HFFc6 (cell line): ENCODE results near the gene DPT. TPM values are rescaled to one million over a fixed set of nuclear protein-coding genes. Genes with fewer than 3 reads are reported as not detected.

Experiments used
- DNase-seq: peaks from one replicate; pipeline ENCODE4 v3.0.0-alpha.2; 2018
- H3K27ac Mint-ChIP-seq: 2 replicates; pipeline ENCODE4 v1.8.0; 2020; ENCODE audit warnings: mild to moderate bottlenecking, mixed read lengths
- H3K27me3 Mint-ChIP-seq: 2 replicates; pipeline ENCODE4 v1.8.0; 2021; ENCODE audit warnings: mild to moderate bottlenecking, moderate library complexity, mixed read lengths; ENCODE audit not compliant: insufficient read depth
- H3K36me3 Mint-ChIP-seq: 2 replicates; pipeline ENCODE4 v1.8.0; 2021; ENCODE audit warnings: low read depth, mixed read lengths
- H3K4me1 Mint-ChIP-seq: 2 replicates; pipeline ENCODE4 v1.8.0; 2020; ENCODE audit warnings: low read depth, mixed read lengths
- H3K4me3 Mint-ChIP-seq: 2 replicates; pipeline ENCODE4 v1.8.0; 2020; ENCODE audit warnings: mild to moderate bottlenecking, moderate library complexity, mixed read lengths
- H3K9me3 Mint-ChIP-seq: 2 replicates; pipeline ENCODE4 v1.8.0; 2020; ENCODE audit warnings: mild to moderate bottlenecking, mixed read lengths
- total RNA-seq, 6 experiments: library from RNA; stranded (reverse); fragmentation: NEBNext Ultra II Directional; extraction: Animal tissue kit (Norgen Biotek cat#: 25700); gene quantifications; 2 replicates in 1 of 6; 3 replicates in 5 of 6; pipeline ENCODE4 v1.2.3, GENCODE V29; 2021
- TF ChIP-seq, protein P1 (sequence below): fragments of 200-600 bp; sonication (generic); IDR thresholded peaks from 2 replicates; pipeline ENCODE4 v1.5.0; 2021; ENCODE audit warnings: antibody characterized with exemption, mild to moderate bottlenecking

DPT gene
- total RNA-seq, 6 experiments from 2014 or later, result not detected

- Mint-ChIP-seq H3K27me3 (peaks cover 15% of the 10 kb centered on the region), H3K36me3 (no peaks in the 10 kb centered on the region), H3K27ac (no peak overlapping the region), H3K4me1 (no peaks in the 10 kb centered on the region; the same call in 1 of the 2 replicates), H3K4me3 (no peak overlapping the region), H3K9me3 (no peaks in the 10 kb centered on the region)
- TF ChIP-seq, protein P1, sequence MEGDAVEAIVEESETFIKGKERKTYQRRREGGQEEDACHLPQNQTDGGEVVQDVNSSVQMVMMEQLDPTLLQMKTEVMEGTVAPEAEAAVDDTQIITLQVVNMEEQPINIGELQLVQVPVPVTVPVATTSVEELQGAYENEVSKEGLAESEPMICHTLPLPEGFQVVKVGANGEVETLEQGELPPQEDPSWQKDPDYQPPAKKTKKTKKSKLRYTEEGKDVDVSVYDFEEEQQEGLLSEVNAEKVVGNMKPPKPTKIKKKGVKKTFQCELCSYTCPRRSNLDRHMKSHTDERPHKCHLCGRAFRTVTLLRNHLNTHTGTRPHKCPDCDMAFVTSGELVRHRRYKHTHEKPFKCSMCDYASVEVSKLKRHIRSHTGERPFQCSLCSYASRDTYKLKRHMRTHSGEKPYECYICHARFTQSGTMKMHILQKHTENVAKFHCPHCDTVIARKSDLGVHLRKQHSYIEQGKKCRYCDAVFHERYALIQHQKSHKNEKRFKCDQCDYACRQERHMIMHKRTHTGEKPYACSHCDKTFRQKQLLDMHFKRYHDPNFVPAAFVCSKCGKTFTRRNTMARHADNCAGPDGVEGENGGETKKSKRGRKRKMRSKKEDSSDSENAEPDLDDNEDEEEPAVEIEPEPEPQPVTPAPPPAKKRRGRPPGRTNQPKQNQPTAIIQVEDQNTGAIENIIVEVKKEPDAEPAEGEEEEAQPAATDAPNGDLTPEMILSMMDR, result no peak
- DNase-seq, result no peak
Observed at GRCh38 chr1:168725060-168725459, 3.9 kb downstream of the DPT start.

- H3K27me3 Mint-ChIP-seq, result peaks cover 12% of the 10 kb centered on the region
- no peak overlapping the region for H3K27ac Mint-ChIP-seq
- no peaks in the 10 kb centered on the region for H3K36me3 Mint-ChIP-seq
- no peaks in the 10 kb centered on the region for H3K4me1 Mint-ChIP-seq
- TF ChIP-seq, protein P1, result no peak
- no peak overlapping the region for H3K4me3 Mint-ChIP-seq
- DNase-seq, result no peak
- H3K9me3 Mint-ChIP-seq, result no peaks in the 10 kb centered on the region
Observed at GRCh38 chr1:168723000-168723399, 6.0 kb downstream of the DPT start.

DNA sequence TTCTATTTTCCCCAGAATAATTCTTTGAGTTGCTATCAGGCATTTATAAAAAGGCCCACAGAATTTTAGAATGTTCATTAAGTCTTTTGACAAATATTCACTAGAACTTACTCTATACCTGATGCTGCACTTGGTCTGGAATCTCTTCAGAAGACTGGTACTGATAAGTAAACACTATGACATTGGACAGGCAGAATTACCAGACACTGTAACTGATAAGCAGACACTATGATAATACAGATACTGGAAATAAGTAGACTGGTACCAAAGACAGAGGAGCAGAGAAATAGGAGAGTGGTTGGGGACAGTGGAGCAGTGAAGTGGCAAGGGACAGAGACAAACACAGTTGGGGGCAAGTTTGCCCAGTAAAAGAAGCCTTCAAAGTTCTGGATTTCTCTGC, 8.2 kb downstream of the DPT start:
- Mint-ChIP-seq H3K4me1 (no peaks in the 10 kb centered on the region), H3K9me3 (no peaks in the 10 kb centered on the region), H3K4me3 (no peak overlapping the region), H3K27ac (no peak overlapping the region), H3K27me3 (peaks cover 8% of the 10 kb centered on the region), H3K36me3 (no peaks in the 10 kb centered on the region)
- TF ChIP-seq, protein P1, result no peak
- no peak for DNase-seq

DNA sequence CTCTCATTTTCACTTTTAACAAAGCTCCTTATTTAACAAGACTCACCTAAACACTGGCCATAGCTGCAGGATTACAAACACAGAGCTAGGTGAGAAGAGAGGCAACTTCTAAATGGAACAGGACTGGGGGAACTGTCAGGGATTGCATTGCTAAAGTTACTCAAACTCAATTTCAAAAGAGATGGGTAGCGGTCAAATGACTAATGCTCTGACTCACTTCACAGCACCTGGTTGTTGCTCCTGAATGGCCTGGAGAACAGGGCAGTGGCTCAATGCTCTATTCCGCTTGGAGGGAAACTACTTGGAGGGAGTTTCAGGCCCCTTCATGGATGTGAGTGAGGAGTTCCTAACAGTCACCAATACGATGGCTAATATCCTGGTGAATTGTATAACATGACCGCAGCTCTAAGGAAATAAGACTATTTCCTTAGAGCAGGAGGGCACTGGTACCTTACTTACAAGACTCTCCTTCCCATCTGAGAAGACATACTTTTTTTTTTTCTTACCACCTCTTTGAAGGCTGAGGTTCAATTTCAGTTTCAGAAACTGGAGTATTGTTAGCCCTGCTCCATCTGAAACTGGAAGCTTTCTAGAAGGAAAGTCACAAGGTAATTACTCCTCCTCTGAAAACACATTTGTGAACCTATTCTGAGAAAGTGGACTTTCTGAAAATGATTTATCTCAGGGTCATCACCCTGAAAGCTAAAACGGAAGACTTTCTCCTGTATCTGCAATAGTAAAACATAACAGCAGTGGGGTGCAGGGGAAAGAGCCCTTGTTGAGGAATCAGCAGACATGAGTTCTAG, 9.5 kb downstream of the DPT start:
- Mint-ChIP-seq H3K4me1 (no peaks in the 10 kb centered on the region), H3K36me3 (no peaks in the 10 kb centered on the region), H3K9me3 (no peaks in the 10 kb centered on the region), H3K27ac (no peak overlapping the region), H3K27me3 (peaks cover 9% of the 10 kb centered on the region), H3K4me3 (no peak overlapping the region)
- TF ChIP-seq, protein P1, result no peak
- DNase-seq, result no peak

DNA sequence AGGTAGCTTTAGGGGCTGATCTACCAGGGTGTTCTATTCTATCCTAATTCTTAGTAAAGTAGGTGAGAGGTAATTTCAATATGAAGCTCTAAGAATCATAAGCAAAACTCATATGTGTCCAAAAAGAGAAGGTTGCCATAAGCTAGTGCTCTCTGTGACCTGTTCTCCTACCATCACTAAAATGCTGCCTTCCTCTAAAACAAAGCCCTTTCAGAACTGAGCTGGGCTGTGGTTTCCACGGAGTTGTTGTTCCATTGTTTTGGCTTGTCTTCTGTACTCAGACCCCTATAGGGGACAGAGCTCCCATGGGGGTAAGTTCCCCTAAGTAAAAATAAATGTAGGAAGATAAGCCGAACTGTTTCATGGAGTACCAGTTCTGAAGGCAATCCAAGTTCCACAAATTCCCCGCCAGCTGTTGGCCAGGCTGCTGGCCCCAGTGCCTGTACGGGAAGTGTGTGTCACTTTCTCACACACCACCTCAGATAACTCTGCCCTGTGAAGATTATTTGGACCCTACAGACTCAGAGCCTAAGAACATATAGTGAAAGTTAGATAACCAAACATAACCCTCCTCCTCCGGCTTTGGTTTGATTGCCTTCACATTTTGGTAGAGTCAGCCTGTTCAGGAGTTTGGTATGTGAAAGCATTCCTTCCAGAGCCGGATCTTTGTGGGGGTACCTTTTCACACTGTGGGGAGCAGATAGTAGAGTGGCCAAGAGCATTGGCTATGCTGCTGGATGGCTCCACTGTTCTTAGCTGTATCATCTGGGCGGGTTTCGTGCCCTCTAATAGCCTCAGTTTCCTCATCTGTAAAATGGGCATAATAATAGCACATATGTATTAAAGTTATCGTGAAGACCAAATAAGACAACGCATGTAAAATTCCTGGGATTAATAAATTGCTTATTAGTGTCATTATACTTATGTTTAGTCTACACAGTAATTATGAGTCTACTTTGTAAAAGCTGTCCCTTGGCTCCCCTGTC, 10.8 kb downstream of the DPT start:
- H3K4me1 Mint-ChIP-seq, result no peaks in the 10 kb centered on the region
- H3K9me3 Mint-ChIP-seq, result no peaks in the 10 kb centered on the region
- DNase-seq, result no peak
- H3K27ac Mint-ChIP-seq, result no peak overlapping the region
- H3K4me3 Mint-ChIP-seq, result no peak overlapping the region
- TF ChIP-seq, protein P1, result no peak
- H3K36me3 Mint-ChIP-seq, result no peaks in the 10 kb centered on the region
- H3K27me3 Mint-ChIP-seq, result peaks cover 9% of the 10 kb centered on the region
